GM18498 (cell line): Measurements from ENCODE around the gene WIPF1.
"Not testable (repeated sequence)": the region's sequence is repeated elsewhere in the genome, so short reads cannot be mapped to it uniquely, and the experiment has no call there.

ENCODE experiments used
- ATAC-seq: cut with Tn5 transposase; IDR thresholded peaks from one replicate; pipeline ENCODE4 v1.9.1; 2021; ENCODE audit warnings: mild to moderate bottlenecking, moderate library complexity; ENCODE audit not compliant: unreplicated experiment

Gene WIPF1

DNA sequence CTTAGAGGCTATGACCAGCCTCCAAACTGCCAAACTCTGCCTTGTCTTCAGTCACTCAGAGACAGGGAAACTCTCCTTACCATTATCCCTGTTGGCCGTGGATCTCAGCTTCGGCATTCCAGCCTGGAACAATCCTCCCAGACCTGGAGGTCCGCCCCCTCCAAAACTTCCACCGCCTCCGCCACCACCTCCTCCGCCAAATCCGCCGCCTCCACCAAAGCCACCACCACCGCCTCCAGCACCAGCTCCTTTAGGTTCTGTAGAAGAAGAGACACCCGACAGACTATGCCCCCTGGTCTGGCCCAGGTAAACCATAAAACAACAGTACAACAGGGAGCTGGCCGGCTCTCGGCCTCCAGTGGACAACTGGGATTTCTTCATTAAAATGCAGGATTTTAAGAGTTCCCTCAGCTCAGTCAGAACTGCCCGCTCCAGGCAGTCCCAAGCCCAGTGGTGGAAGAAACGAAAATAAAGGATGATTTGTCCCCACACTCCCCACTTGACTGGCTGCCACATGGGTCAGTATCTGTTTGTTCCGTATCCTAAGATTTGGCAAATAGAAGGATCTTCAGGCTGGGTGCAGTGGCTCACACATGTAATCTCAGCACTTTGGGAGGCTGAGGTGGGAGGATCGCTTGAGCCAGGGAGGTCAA is 22.4 kb downstream of the WIPF1 start:
- no peak for ATAC-seq

DNA sequence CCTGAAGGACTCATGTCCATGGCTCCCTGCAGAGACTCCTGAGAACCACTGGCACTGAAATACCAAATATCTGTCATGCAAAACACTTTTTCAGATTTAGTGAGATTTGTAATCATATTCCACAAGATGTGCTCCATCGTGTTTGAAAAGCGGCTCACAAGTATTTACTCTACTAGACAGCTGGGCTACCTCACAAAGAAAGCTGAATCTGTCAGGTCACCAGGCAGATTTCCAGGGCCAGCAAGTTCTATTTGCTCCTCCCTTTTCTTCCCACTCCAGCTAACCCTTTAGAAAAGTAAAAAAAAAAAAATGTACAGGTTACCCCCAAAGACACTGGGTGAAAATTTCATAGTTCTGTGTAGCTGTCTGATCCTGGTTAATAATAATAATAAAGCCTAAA is 22.9 kb downstream of the WIPF1 start:
- no peak for ATAC-seq

DNA sequence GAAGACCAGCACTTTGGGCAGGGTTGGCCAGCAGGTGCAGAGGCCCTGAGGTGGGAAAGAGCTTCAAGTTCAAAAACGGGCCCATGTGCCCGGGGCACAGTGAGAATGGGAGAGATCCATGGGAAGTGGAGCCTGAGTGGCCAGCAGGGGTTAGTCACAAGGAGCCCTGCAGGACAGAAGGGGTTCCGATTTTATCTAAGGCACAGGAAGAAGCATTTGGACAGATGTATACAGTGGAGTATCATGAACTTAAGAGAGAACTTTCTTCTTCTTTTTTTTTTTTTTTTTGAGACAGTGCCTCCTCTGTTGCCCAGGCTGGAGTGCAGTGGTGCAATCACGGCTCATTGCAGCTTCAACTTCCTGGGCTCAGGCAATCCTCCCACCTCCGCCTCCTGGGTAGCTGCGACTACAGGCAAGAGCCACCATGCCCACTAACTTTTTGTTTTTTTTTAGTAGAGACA is 24.0 kb downstream of the WIPF1 start:
- ATAC-seq, result no peak

- ATAC-seq, result no peak
These were observed 25.0 kb downstream of the WIPF1 start for GRCh38 chr2:174572556-174572955.

GRCh38 chr2:174571669-174572323 is 25.8 kb downstream of the WIPF1 start:
- no peak for ATAC-seq

DNA sequence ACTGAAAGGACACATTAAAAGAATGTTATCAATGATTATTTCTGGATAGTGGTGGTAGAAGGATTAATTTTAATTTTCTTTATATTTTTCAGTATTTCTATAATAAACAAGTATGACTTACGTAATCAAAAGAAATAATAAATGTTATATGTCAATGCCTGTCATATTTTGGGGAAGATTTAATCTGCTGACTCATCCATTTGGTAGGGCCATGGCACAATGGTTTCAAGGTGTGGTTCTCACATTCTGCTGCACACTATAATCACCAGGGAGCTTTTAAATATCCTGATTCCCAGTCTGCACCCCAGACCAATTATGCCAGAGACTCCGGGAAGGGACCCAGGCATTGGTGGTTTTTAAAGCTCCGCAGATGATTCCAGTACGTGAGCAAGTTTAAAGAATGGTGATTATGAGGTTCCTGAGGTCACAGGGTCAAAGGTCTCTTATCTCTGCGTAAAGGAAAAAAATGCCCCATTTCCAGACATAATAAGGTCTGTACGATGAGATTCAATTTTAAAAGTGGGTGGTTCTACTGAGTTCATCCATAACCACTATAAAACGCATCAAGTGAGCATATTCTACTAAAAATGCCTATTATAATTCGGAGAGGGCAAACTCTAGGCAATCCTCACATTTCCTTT is 27.2 kb downstream of the WIPF1 start:
- no peak for ATAC-seq

GRCh38 chr2:174569678-174570077 is 27.9 kb downstream of the WIPF1 start:
- no peak for ATAC-seq

DNA sequence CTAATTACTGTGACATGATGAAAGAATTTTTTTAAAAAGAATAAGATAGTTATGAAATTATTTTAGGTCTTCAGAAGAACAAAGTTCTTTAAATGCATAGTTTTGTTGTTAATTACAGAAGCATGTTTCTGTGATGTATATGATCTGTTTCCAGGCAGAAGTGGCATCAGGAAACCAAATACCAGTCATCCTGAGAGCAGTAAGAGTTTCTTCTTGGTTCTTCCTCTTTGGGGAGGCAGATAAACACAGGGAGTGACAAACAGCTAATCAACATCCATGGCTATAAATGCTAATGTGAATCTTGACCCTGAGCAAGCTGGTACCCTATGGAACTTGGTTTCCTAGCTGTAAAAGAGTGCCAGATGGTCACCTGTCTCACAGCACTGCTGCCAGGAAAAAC is 29.2 kb downstream of the WIPF1 start:
- no peak for ATAC-seq

GRCh38 chr2:174566871-174567270 is 30.7 kb downstream of the WIPF1 start:
- ATAC-seq, result no peak

DNA sequence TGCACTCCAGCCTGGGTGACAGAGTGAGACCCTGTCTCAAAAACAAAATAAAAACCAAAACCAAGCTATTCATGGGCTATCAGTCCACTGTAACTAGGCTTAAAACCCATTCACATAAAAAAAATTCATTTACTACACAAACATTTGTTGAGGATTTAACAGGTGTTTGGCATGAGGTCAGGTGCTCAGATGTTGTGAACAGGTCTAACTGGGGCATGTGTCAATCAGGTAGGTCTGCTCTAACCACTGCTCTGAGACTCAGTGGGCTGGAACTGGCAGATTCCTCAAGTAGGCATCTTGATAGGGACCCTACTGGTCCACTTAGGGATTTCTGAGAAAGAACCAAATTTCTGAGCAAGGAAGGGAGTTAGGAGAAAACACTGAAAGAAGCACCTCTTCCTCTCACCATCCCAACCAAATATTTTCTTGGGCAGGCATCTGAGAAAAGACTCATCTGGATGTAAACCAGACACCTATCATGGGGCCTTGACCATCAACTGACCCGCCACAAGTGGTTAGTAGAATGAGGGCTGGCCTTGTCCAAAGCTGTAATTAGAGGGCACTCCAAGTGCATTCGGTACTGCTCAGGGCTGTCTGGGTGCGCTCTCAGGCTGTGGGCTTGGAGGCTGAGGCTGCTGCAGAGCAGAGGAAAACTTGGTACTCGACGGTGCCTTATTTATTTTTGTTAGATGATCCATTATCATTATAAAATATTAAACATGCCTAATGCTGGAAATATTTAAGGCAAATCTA is 33.9 kb downstream of the WIPF1 start:
- no peak for ATAC-seq

- ATAC-seq, result no peak
These were observed 35.6 kb downstream of the WIPF1 start for GRCh38 chr2:174561972-174562370.

- ATAC-seq, result no peak
These were observed 36.2 kb downstream of the WIPF1 start for GRCh38 chr2:174561283-174561971.

DNA sequence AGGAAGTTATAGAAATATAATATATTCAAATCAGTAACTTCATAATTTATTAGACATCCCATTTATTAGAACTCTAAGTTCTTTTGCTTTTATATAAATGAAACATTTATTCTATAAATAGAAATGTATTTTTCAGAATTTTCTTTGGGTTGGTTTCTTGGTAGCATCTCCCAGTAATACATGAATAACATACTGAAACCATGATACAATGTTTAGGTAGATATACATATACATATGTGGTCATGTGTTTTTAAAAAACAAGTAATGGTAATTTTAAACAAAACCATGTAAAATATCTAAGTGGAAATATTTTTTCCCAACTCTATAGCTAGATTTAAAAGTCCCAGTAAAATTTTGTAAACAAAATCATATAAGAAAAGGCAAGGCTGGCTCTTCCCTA is 36.9 kb downstream of the WIPF1 start:
- no peak for ATAC-seq

DNA sequence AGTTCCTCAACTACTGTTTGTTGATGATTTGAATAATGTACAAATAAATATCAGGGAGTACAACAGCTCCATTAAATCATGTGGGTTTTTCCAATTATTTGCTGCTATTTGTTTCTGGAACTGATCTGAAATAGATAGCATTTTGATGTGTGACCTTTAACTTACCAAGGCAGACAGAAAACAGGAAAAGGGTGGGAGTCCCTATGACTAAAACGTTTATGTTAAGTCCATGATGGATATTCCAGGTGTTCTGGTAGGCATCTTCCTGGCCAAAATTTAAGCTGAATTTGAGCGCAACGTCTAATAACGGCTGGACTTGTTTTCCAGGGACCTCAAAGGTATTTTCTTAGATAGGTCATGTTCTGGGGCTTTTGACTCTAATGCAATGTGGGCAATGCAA is 41.6 kb downstream of the WIPF1 start:
- ATAC-seq, result no peak

GRCh38 chr2:174554529-174555150 is 43.0 kb downstream of the WIPF1 start:
- no peak for ATAC-seq

DNA sequence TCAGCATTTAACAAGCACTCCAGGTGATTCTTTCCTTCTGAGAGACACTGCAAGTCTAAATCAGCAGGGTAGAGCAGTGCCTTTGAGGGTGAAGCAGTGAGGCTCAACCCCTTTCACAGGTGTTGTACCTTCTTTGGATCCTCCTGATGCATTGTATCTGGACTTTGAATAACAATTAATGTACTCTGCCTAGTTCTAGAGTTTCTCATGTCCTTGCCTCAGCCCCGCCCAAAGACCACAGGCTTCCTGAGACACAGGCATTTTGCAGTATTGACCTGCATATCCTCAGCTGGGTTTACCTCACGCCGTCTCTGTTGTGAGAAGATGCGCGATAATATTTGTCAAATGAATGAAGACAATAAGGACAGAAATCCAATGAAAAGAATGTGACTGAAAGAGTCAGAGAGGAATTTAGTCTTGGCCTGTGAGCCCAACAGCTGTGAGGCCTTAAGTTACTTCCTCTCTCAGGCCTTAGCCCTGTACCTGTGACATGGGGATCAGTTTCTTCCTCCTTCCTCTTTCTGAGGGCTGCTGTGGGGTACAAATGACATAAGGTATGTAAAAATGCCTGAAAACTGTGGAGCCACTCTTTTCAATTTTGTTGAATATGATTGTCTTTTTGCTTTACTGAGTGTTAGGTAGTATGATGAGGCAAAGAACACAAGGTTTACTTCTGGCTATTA is 43.7 kb downstream of the WIPF1 start:
- peak; percentile 61 for ATAC-seq

DNA sequence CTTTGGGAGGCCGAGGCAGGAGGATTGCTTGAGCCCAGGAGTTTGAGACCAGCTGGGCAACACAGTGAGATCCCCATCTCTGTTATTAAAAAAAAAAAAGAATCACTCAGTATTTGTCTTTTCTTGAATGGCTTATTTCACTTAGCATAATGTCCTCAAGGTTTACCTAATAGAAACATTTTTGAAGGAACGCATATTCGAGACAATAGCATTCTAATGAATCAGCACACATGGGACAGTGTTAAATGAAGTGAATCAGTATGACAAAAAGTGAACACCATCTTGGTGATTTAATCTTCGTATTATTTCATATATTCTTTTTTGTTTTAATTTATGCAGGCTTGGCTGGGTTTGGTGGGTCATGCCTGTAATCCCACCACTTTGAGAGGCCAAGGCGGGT is 44.7 kb downstream of the WIPF1 start:
- no peak for ATAC-seq

DNA sequence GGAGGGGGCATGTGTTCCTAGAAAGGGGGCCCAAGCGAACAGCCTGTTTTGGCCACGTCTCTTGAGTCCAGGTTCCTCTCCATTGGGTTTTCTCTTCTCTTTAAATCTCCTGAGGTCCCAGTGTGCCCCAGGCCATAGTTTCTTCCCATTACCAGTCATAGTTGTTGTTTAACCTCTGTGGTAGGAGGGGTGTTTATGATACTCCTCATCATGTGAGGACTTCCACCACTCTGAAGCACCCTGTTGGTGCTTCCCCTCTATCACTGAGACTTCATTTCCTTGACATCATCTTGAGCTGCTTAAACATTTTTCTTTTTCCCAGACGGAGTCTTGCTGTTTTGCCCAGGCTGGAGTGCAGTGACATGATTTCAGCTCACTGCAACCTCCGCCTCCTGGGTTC is 45.9 kb downstream of the WIPF1 start:
- no peak for ATAC-seq

DNA sequence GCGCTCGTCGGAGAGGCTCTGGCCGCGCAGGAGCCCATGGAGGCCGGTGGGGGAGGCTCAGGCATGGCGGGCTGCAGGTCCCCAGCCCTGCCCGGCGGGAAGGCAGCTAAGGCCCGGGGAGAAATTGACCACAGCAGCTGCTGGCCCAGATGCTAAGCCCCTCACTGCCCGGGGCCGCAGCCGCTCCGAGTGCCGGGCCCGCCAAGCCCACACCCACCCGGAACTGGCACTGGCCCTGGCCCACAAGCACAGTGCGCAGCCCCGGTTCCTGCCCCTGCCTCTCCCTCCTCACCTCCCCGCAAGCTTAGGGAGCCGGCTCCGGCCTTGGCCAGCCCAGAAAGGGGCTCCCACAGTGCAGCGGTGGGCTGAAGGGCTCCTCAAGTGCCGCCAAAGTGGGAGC is 49.0 kb downstream of the WIPF1 start:
- not testable (repeated sequence) for ATAC-seq

- ATAC-seq, result not testable (repeated sequence)
These were observed 49.6 kb downstream of the WIPF1 start for GRCh38 chr2:174548021-174548420.
